NT2/D1 (cell line): ENCODE results near the gene SCG5.

Experiments
- SUZ12 ChIP-seq: IDR thresholded peaks from 2 replicates; pipeline ENCODE4 v1.6.1; 2011; ENCODE audit not compliant: insufficient read length, insufficient read depth; ENCODE audit errors: extremely low read depth
- YY1 ChIP-seq: IDR thresholded peaks from 2 replicates; pipeline ENCODE4 v1.6.1; 2011; ENCODE audit not compliant: insufficient read length, insufficient read depth
- ZNF274 ChIP-seq: IDR thresholded peaks from 2 replicates; pipeline ENCODE4 v1.6.1; 2011; ENCODE audit warnings: mild to moderate bottlenecking, low read depth, low read length

GRCh38 chr15:32656496-32656895 lies 15.0 kb downstream of the SCG5 start:
- TF ChIP-seq YY1 (no peak), ZNF274 (no peak), SUZ12 (no peak)
